Testis (tissue), 2 donors: Measurements from ENCODE around the gene IFITM5.

Source experiments
- POLR2A ChIP-seq: fragments of 450-650 bp; IDR thresholded peaks from one replicate; pipeline ENCODE4 v1.6.1; 2017; ENCODE audit warnings: antibody characterized with exemption, mild to moderate bottlenecking, moderate library complexity
- TF ChIP-seq, protein P1 (sequence below), 3 experiments: fragments of 450-650 bp in 2 of 3; fragments of 200-600 bp in 1 of 3; sonication (generic) in 1 of 3; IDR thresholded peaks; one replicate each; pipeline ENCODE4 v1.5.1; 2016 to 2019; ENCODE audit warnings: antibody characterized with exemption in 3 of 3, mild to moderate bottlenecking in 2 of 3, moderate library complexity in 1 of 3

DNA sequence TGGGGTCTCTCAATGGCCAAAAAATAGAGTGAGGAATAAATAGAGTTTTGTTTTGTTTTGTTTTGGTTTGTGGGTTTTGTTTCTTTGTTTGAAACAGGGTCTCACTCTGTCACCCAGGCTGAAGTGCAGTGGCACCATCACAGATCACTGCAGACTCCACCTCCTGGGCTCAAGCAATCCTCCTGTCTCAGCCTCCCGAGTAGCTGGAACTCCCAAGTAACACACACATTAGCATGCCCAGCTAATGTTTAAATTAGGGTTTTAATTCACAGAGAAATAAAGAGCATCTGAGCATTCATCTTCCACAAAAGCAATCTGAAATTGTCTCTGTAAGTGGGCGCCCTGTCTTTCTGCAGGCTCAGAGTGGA lies 30.5 kb upstream of the IFITM5 start:
- TF ChIP-seq, protein P1, sequence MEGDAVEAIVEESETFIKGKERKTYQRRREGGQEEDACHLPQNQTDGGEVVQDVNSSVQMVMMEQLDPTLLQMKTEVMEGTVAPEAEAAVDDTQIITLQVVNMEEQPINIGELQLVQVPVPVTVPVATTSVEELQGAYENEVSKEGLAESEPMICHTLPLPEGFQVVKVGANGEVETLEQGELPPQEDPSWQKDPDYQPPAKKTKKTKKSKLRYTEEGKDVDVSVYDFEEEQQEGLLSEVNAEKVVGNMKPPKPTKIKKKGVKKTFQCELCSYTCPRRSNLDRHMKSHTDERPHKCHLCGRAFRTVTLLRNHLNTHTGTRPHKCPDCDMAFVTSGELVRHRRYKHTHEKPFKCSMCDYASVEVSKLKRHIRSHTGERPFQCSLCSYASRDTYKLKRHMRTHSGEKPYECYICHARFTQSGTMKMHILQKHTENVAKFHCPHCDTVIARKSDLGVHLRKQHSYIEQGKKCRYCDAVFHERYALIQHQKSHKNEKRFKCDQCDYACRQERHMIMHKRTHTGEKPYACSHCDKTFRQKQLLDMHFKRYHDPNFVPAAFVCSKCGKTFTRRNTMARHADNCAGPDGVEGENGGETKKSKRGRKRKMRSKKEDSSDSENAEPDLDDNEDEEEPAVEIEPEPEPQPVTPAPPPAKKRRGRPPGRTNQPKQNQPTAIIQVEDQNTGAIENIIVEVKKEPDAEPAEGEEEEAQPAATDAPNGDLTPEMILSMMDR (IDR thresholded peaks at IDR 0.05), result no peak
- TF ChIP-seq POLR2A, result no peak
